HG02870 (cell line): ENCODE results near the gene ZNF469.

ENCODE experiments used
- ATAC-seq: cut with Tn5 transposase; IDR thresholded peaks from one replicate; pipeline ENCODE4 v1.9.1; 2021; ENCODE audit warnings: mild to moderate bottlenecking, moderate library complexity; ENCODE audit not compliant: unreplicated experiment

Gene ZNF469

DNA sequence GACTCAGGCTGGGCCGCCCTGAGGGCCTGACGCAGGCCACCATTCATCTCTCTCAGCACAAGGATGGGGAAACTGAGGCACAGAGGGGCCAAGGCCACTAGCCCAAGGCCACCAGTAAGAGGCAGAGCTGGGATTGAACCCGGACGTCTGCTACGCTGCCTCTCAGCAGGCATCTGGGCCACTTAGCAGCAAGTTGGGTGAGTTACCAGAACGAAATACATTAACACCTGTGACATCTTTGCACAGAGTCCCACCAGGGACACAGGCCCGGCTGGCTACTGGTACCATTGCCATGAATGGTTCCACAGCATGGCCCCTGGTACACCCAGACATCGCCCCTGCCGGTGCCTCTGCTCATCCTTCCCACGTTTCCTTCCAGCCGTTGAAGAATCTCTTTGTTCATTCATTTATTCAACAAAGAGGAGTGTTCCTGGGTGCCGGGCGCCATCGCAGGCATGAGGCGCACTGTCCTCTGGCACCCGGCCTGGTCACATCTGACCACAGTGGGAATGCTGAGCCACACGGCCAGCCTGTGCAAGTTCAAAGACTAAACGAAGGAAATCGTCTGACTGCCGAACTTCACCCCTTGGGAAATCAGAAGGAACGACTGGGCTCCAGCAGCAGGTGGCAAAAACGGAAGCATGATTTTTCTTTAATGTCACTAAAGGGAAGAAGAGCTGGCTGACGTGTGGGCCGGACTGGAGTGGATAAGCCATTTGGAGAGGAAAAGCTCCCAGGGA, 7.4 kb upstream of the ZNF469 start:
- ATAC-seq = no peak

- no peak for ATAC-seq
These were observed 6.5 kb upstream of the ZNF469 start for GRCh38 chr16:88375996-88376834.

- ATAC-seq = no peak
These were observed 5.7 kb upstream of the ZNF469 start for GRCh38 chr16:88376835-88377726.

DNA sequence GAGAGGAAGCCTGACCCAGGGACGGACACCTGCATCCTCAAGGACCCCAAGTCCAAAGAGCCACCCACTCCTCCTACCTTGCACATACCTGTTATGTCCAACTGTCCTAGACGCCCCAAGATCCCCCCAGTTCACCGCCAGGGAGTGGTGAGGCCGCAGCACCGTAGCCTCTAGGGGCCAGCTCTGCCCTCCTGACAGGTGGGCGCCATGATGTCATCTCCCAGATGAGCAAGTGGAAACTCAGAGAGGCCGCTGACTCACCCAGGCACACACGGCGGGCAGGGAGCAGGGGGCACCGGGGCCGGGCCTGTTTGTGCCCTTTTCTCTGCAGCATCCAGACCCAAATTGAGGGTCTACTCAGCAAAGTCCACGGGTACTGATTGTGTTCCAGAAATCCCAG, 4.8 kb upstream of the ZNF469 start:
- no peak for ATAC-seq

DNA sequence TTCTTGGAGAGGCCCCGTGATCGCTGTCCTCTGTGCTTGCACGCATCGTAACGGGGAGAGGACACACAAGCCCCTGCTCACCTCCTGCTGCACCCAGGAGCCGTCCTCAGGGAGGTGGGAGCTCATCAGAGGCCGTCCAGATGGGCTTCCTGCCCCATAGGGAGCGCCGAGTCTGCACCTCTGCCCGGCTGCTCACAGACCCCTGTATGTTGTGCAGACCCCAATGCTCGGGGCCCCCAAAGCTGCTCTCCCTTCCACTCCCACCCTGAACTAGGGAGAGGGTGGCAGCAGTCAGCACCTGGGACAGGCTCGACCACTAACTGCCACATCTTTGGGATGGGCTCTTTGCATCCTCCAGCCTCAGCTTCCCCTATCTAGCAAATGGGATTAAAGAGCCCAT, 4.4 kb upstream of the ZNF469 start:
- no peak for ATAC-seq

DNA sequence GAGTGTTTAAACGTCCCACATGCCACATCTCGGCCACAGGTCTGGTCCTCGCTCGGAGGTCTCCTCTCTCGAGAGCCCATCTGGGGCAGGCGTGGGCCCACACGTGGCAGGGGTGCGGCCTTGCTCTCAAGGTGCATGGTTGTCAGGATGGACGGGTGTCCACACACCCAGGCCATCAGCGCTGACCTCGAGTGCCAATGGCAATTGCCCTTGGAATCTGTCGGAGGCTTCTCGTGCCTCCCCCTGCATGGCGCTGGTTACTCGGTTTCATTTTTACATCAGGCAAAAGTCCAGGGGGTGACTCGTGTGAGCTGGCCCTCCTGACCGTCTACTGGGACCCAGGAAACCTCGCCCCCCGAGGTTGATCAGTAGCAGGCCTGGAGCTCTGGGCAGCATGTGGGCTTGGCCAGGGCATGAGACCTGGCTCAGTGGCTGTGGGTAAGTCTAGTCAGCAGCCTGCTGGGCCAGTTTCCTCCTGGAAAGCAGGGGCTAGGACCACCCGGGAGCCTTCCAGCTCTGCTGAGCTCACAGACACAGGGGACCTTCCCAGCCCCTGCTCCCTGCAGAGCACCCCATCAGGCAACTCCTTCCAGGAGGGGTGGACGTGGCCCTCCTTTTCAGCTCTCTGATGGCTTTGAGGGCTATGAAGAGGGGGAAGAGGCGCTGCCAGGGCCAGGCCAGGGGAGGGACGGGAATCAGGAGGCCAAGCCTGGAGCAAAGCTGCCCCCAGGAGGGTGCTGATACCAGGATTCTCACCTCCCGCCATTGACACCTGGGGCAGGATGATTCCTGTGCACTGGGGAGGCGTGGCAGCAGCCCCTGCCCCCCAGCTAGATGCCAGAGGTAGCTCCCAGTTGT, 3.7 kb upstream of the ZNF469 start:
- no peak for ATAC-seq

GRCh38 chr16:88379694-88380040, 3.1 kb upstream of the ZNF469 start:
- no peak for ATAC-seq

DNA sequence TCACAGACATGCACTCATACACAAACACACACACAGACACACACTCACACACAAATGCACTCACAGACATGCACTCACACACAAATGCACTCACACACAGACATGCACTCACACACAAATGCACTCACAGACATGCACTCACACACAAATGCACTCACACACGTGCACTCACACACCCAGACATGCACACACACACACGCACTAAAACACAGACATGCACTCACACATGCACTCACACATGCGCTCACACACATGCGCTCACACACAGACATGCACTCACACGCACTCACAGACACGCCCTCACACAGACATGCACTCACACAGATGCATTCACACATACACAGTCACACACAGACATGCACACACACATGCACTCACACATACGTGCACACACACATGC, 2.7 kb upstream of the ZNF469 start:
- ATAC-seq = no peak

GRCh38 chr16:88380619-88381018, 2.1 kb upstream of the ZNF469 start:
- no peak for ATAC-seq

GRCh38 chr16:88381820-88382451, 823 bp upstream of the ZNF469 start:
- no peak for ATAC-seq

GRCh38 chr16:88383401-88384221, 852 bp downstream of the ZNF469 start:
- ATAC-seq = no peak

- ATAC-seq = no peak
These were observed 1.7 kb downstream of the ZNF469 start for GRCh38 chr16:88384222-88385111.

- ATAC-seq = no peak
These were observed 2.4 kb downstream of the ZNF469 start for GRCh38 chr16:88385112-88385594.

GRCh38 chr16:88385831-88386815, 3.4 kb downstream of the ZNF469 start:
- ATAC-seq = no peak

GRCh38 chr16:88387180-88387765, 4.5 kb downstream of the ZNF469 start:
- no peak for ATAC-seq

DNA sequence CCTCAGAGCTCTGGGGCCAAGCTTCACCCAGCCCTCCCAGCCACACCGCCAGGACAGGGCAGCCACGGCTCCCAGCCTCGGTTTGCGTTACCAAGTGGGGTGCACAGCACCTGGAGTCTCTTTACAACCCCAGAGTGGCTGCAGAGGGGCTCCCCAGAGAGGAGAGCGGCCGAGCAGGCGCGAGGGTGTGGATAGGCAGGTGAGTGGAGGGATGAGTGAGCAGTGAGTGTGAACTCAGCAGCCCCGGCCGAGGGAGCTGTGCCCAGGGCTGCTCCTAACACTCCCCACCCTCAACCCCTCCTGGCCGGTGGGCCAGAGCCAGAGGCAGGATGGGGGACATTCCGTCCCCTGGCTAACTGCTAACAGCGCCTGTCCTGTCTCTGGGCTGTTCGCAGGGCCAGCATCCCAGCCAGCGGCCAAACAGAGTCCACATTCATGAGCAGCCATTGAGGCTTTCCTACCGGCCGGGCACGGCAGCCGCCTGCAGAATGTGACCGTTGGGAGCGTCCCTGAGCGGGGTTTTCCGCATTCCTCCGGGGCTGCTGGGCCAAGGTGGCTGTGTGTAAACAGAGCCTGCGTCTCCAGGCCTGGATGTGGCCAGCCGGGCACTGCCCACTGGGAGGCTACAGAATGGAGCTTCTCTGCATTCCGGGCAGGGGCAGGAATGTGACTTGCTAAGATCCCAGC, 5.3 kb downstream of the ZNF469 start:
- ATAC-seq = no peak
